GM12878 (cell line): Measurements from ENCODE around the gene RNF220. TPM values are rescaled to one million over a fixed set of nuclear protein-coding genes. Genes with fewer than 3 reads are reported as not detected.

Experiments
- ATAC-seq: fragments of 200-7000 bp; cut with Tn5 transposase; 3 replicates; pipeline ENCODE4 v1.9.1; 2020; ENCODE audit warnings: mild to moderate bottlenecking, moderate library complexity
- BruUV-seq: library from RNA; stranded (reverse); fragments of 400-500 nt; replicated peaks from 2 replicates; lab custom pipeline; 2021; lab: Mats Ljungman, UMichigan
- CTCF ChIA-PET: fragments of 300-600 bp; sonication (Branson Sonifier 250); formaldehyde crosslinking; extraction: SDS; loops from one replicate; lab custom pipeline; 2021; ENCODE audit warnings: inconsistent platforms; lab: Yijun Ruan, JAX
- POLR2A ChIA-PET: fragments of 350-600 bp; formaldehyde crosslinking; extraction: SDS; loops from one replicate; lab custom pipeline; 2021; ENCODE audit warnings: inconsistent platforms; lab: Charles Lee
- RAD21 ChIA-PET: fragments of 300-600 bp; sonication (Branson Sonifier 250); formaldehyde crosslinking; loops from one replicate; lab custom pipeline; 2023; ENCODE audit warnings: antibody characterized with exemption; ENCODE audit not compliant: unreplicated experiment; lab: Charles Lee
- SMC1A ChIA-PET: fragments of 300-600 bp; sonication (Branson Sonifier 250); formaldehyde crosslinking; loops from one replicate; lab custom pipeline; 2023; ENCODE audit not compliant: unreplicated experiment, uncharacterized antibody; lab: Charles Lee
- DNase-seq: peaks from one replicate; pipeline ENCODE4 v3.0.0-alpha.2; 2011; ENCODE audit warnings: low read depth, low spot score
- FAIRE-seq: peaks from 3 replicates; lab custom pipeline; 2011; peaks lifted over from hg19 to GRCh38; lab: Jason Lieb, UNC
- H2AFZ ChIP-seq: 2 replicates; pipeline ENCODE4 v1.6.0; 2011; ENCODE audit warnings: low read depth, low read length, control low read depth; ENCODE audit not compliant: control insufficient read depth
- H3K27ac ChIP-seq: 2 replicates; pipeline ENCODE4 v1.5.1; 2011; ENCODE audit warnings: control low read depth; ENCODE audit not compliant: control insufficient read depth, insufficient read depth
- H3K27me3 ChIP-seq, 2 experiments: replicated peaks in 1 of 2; 2 replicates each; pipeline versions ENCODE4 v1.6.0 to v1.6.1; 2011; ENCODE audit warnings: low read length in 1 of 2; ENCODE audit not compliant: control insufficient read depth in 2 of 2, insufficient read depth in 2 of 2
- H3K36me3 ChIP-seq, 2 experiments: 2 replicates each; pipeline ENCODE4 v1.5.1; 2011; ENCODE audit warnings: low read length in 1 of 2; ENCODE audit not compliant: control insufficient read depth in 2 of 2, insufficient read depth in 2 of 2
- H3K4me1 ChIP-seq: 2 replicates; pipeline ENCODE4 v1.6.1; 2011; ENCODE audit warnings: mild to moderate bottlenecking, low read length, moderate library complexity, mixed read lengths; ENCODE audit not compliant: control insufficient read depth, insufficient read depth
- H3K4me2 ChIP-seq: 2 replicates; pipeline ENCODE4 v1.6.0; 2011; ENCODE audit warnings: control low read depth; ENCODE audit not compliant: control insufficient read depth, insufficient read depth
- H3K4me3 ChIP-seq: fragments of 200-600 bp; sonication (generic); 2 replicates; pipeline ENCODE4 v1.5.1; 2016
- H3K79me2 ChIP-seq: 2 replicates; pipeline ENCODE4 v1.6.0; 2011; ENCODE audit warnings: low read length; ENCODE audit not compliant: control insufficient read depth, insufficient read depth
- H3K9ac ChIP-seq: 2 replicates; pipeline ENCODE4 v1.8.0; 2011; ENCODE audit warnings: low read length, control low read depth, mixed read lengths; ENCODE audit not compliant: control insufficient read depth, insufficient read depth
- H3K9me3 ChIP-seq: replicated peaks from 3 replicates; pipeline ENCODE4 v1.5.1; 2011; ENCODE audit warnings: mild to moderate bottlenecking, low read length; ENCODE audit not compliant: control insufficient read depth, insufficient read depth
- H4K20me1 ChIP-seq: 2 replicates; pipeline ENCODE4 v1.6.0; 2011; ENCODE audit not compliant: control insufficient read depth, insufficient read depth
- CBX5 ChIP-seq: sonication (generic); IDR thresholded peaks from 2 replicates; pipeline ENCODE4 v1.6.1; 2016; ENCODE audit warnings: low read depth, moderate library complexity, mild to moderate bottlenecking, inconsistent platforms
- EZH2 ChIP-seq: IDR thresholded peaks from 2 replicates; pipeline ENCODE4 v1.6.1; 2012; ENCODE audit warnings: low read depth, mild to moderate bottlenecking, control low read depth, inconsistent platforms, low read length, borderline replicate concordance; ENCODE audit not compliant: control insufficient read depth
- HDAC6 ChIP-seq: fragments of 200-600 bp; sonication (generic); IDR thresholded peaks from one replicate; pipeline ENCODE4 v1.8.0; 2017; ENCODE audit warnings: antibody characterized with exemption; ENCODE audit not compliant: unreplicated experiment
- MAX ChIP-seq: IDR thresholded peaks from 2 replicates; pipeline ENCODE4 v1.6.1; 2012; ENCODE audit warnings: low read depth, low read length, improper control_type of control experiment
- PAX8 ChIP-seq: fragments of 450-650 bp; IDR thresholded peaks from 2 replicates; pipeline ENCODE4 v1.6.1; 2017; ENCODE audit warnings: mild to moderate bottlenecking, moderate library complexity
- POLR2A ChIP-seq: IDR thresholded peaks from 2 replicates; pipeline ENCODE4 v1.6.1; 2011; ENCODE audit warnings: low read depth, mild to moderate bottlenecking, low read length
- STAT3 ChIP-seq: IDR thresholded peaks from 2 replicates; pipeline ENCODE4 v1.6.1; 2011; ENCODE audit warnings: low read depth, low read length, improper control_type of control experiment
- WGBS: methylation state at CpG from one replicate; pipeline ENCODE4 v1.1.6; 2016; ENCODE audit warnings: low lambda C conversion rate; ENCODE audit not compliant: insufficient replicate concordance, insufficient coverage; ENCODE audit errors: missing lambda C conversion rate; 5-methylcytosine and 5-hydroxymethylcytosine counted together
- in situ Hi-C: fragments of 300-500 bp; cut with MboI; formaldehyde crosslinking; loops from 9 replicates; pipeline ENCODE4 v1.14.3; 2018; ENCODE audit warnings: mixed read lengths
- intact Hi-C: fragments of 100-400 bp; cut with micrococcal nuclease; formaldehyde crosslinking; loops from one replicate; pipeline ENCODE4 v1.14.2; 2022; ENCODE audit not compliant: unreplicated experiment
- polyA plus RNA-seq, 11 experiments: library from polyadenylated mRNA; depleted of rRNA in 4 of 11; unstranded in 6 of 11; stranded (reverse) in 5 of 11; fragments of >200 nt; fragmentation: Nextera tagmentation in 4 of 11; fragmentation: Illumina TruSeq in 1 of 11; extraction: Ambion mirVana in 4 of 11; extraction: Trizol in 1 of 11; gene quantifications; 1 replicate in 1 of 11; 2 replicates in 10 of 11; pipeline versions ENCODE4 v1.2.1 to v1.2.3, GENCODE V29; 2011 to 2016; ENCODE audit warnings: inconsistent platforms in 2 of 11, missing spikeins in 2 of 11, low read depth in 1 of 11
- total RNA-seq, 4 experiments: library from RNA; depleted of rRNA in 3 of 4; stranded (reverse); fragments of >200 nt in 3 of 4; fragmentation: Illumina TruSeq in 1 of 4; extraction: Trizol in 1 of 4; gene quantifications; 2 replicates each; pipeline versions ENCODE4 v1.2.1 to v1.2.3, GENCODE V29; 2013 to 2021
- TF ChIP-seq, protein P1 (sequence below): IDR thresholded peaks from 2 replicates; pipeline ENCODE4 v1.6.1; 2011; ENCODE audit warnings: mild to moderate bottlenecking, low read depth, low read length, moderate library complexity; ENCODE audit not compliant: insufficient replicate concordance
- TF ChIP-seq, protein P2 (sequence below): fragments of 450-650 bp; IDR thresholded peaks from 2 replicates; pipeline ENCODE4 v1.6.1; 2018; ENCODE audit warnings: mild to moderate bottlenecking, low read depth, moderate library complexity; ENCODE audit not compliant: partially characterized antibody

RNF220 gene
- total and polyA plus RNA-seq, 10 of the 15 experiments (the other 5 are each of a cell fraction or from before 2014, with no cell fraction given) = 4.6 to 84.1 (median 53.7) TPM

DNA sequence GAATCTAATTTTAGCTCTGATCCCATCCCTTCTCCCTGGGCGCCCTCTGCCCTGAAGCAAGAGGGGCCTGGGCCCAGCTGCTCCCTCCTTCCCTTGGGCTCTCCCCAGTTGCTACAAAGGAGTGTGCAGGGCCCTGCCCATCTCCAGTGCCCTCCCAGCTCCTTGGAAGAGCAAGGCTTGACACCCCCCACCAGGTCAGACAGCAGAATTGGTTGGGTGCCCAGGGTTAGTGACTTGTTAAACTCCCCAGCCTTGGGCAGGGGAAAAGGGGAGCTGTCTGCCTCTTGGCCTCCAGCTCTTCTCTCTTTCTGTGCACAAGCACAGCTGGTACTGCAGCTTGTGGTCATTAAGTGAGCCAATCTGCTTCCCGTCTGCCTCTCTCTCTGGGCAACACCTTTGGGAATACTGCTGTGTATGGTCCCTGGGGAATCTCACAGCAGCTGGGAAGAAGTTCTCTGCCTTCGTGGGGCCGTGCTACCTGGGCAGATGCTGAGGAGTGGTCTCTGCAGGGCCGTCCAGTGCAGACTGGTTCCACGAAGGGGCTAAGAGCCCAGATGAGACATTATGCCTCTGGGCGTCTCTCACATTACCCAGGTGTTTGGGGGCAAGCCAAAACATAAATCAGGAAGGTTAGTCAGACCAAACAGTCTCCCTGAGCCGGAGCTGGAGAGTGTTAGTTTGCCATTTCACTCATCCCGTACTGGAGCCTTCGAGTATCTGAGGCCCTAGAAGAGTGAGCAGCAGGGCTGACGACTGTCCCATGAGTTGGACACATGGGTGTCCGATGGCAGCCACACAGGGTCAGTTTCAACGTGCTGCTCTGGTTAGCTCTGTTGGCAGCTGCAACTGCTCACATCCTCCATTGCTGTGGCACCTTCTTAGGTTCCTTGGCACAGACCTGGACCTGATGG, 231.9 kb downstream of the RNF220 start:
- no peaks in the 10 kb centered on the region for H3K9me3 ChIP-seq
- H3K4me3 ChIP-seq = no peak overlapping the region
- TF ChIP-seq POLR2A (peak; percentile 39; the same call in 1 of the 2 replicates), HDAC6 (no peak)
- TF ChIP-seq, all 136 proteins: peak for 1
- DNase-seq (no peak), FAIRE-seq (no peak), ATAC-seq (no peak)
- no peak overlapping the region for H3K27ac ChIP-seq
- H3K9ac ChIP-seq = no peak overlapping the region
- ChIA-PET SMC1A (no interaction called here), RAD21 (no interaction called here), POLR2A (no interaction called here), CTCF (interaction anchor here (0.9 kb wide), 1 partner anchor 15 kb away, joined by 3 read pairs; no protein-coding TSS in a partner anchor)
- H2AFZ ChIP-seq = no peak overlapping the region
- intact Hi-C loops (no loop called here), in situ Hi-C loops (no loop called here)
- H3K79me2 ChIP-seq = peaks cover 19% of the 10 kb centered on the region
- no peaks in the 10 kb centered on the region for H3K27me3 ChIP-seq
- no TSS peak for BruUV-seq
- H3K4me1 ChIP-seq = no peaks in the 10 kb centered on the region
- WGBS = 74% methylated on average over 13 of the region's 13 CpGs
- H3K4me2 ChIP-seq = no peak overlapping the region
- H4K20me1 ChIP-seq = no peaks in the 10 kb centered on the region
- peaks cover 20 to 33% of the 10 kb centered on the region in 2 experiments for H3K36me3 ChIP-seq

DNA sequence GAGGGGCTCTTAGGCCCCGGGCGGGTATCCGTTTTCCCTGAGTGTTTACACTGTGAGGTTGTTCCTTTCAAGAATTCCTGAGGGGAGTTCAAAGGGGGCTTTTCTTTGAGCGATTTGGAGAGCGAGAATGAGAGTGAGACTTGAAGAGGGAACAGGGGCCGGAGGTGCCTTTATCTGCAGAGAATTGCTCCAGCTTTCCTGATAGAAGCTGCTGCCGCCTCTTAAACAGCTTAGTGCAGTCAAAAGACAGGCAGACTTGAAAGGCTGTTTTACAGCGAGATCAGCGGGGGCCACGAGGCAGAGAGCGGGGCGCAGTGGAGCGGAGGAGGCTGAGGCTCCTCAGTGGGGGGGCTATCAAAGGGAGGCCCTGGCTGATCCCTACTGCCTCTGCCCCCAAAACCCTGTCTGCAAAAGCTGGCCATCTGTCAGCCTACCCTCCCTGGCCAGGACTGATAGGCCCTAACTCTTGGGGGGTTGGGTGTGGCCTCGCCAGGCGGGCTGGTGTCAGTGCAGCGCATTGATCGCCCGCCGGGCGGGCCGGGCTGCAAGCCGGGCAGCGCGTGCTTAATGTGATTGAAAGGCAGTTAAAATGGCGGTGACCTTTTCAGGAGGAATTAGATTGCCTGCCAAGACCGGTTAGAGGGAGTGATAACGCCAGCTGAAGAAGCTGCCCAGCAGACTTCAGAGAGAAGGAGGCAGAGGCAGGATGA, 232.8 kb downstream of the RNF220 start:
- Histone ChIP-seq H3K27ac (no peak overlapping the region), H3K36me3 (peaks cover 22 to 33% of the 10 kb centered on the region in 2 experiments), H3K27me3 (no peaks in the 10 kb centered on the region), H2AFZ (no peak overlapping the region), H3K9me3 (no peaks in the 10 kb centered on the region), H3K9ac (no peak overlapping the region), H3K4me2 (no peak overlapping the region), H3K4me1 (no peaks in the 10 kb centered on the region), H4K20me1 (no peaks in the 10 kb centered on the region), H3K79me2 (peaks cover 13% of the 10 kb centered on the region), H3K4me3 (no peak overlapping the region)
- BruUV-seq = no TSS peak
- intact Hi-C loops (no loop called here), in situ Hi-C loops (no loop called here)
- ChIA-PET SMC1A (no interaction called here), RAD21 (interaction anchor here (1.2 kb wide), 1 partner anchor 15 kb away, joined by 3 read pairs; no protein-coding TSS in a partner anchor), POLR2A (no interaction called here), CTCF (interaction anchor here (1.8 kb wide), 1 partner anchor 10 kb away, joined by 4 read pairs; no protein-coding TSS in a partner anchor)
- 96% methylated on average over 27 of the region's 27 CpGs for WGBS
- FAIRE-seq (no peak), DNase-seq (no peak), ATAC-seq (no peak)
- TF ChIP-seq STAT3 (no peak), EZH2 (no peak), CBX5 (no peak), MAX (no peak), PAX8 (no peak)
- TF ChIP-seq, protein P1, sequence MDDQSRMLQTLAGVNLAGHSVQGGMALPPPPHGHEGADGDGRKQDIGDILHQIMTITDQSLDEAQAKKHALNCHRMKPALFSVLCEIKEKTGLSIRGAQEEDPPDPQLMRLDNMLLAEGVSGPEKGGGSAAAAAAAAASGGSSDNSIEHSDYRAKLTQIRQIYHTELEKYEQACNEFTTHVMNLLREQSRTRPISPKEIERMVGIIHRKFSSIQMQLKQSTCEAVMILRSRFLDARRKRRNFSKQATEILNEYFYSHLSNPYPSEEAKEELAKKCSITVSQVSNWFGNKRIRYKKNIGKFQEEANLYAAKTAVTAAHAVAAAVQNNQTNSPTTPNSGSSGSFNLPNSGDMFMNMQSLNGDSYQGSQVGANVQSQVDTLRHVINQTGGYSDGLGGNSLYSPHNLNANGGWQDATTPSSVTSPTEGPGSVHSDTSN = no peak
- TF ChIP-seq, protein P2, sequence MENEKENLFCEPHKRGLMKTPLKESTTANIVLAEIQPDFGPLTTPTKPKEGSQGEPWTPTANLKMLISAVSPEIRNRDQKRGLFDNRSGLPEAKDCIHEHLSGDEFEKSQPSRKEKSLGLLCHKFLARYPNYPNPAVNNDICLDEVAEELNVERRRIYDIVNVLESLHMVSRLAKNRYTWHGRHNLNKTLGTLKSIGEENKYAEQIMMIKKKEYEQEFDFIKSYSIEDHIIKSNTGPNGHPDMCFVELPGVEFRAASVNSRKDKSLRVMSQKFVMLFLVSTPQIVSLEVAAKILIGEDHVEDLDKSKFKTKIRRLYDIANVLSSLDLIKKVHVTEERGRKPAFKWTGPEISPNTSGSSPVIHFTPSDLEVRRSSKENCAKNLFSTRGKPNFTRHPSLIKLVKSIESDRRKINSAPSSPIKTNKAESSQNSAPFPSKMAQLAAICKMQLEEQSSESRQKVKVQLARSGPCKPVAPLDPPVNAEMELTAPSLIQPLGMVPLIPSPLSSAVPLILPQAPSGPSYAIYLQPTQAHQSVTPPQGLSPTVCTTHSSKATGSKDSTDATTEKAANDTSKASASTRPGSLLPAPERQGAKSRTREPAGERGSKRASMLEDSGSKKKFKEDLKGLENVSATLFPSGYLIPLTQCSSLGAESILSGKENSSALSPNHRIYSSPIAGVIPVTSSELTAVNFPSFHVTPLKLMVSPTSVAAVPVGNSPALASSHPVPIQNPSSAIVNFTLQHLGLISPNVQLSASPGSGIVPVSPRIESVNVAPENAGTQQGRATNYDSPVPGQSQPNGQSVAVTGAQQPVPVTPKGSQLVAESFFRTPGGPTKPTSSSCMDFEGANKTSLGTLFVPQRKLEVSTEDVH = no peak
